HepG2 (cell line): ENCODE measurements around the gene RASA3. TPM values are rescaled to one million over a fixed set of nuclear protein-coding genes. Genes with fewer than 3 reads are reported as not detected.

ENCODE experiments used
- ATAC-seq: fragments of 200-7000 bp; cut with Tn5 transposase; 3 replicates; pipeline ENCODE4 v1.9.1; 2020; ENCODE audit warnings: mild to moderate bottlenecking, moderate library complexity
- BruUV-seq: library from RNA; stranded (reverse); fragments of 400-500 nt; replicated peaks from 2 replicates; lab custom pipeline; 2021; lab: Mats Ljungman, UMichigan
- CTCF ChIA-PET: fragments of 300-600 bp; formaldehyde crosslinking; extraction: SDS; loops from one replicate; lab custom pipeline; 2021; ENCODE audit warnings: low total read pairs, inconsistent platforms, low intra/inter-chr PET ratio; lab: Yijun Ruan, JAX
- POLR2A ChIA-PET: fragments of 350-600 bp; sonication (Branson Sonifier 250); formaldehyde crosslinking; loops from one replicate; lab custom pipeline; 2020; ENCODE audit warnings: antibody characterized with exemption, inconsistent platforms; lab: Yijun Ruan, JAX
- DNase-seq: peaks from one replicate; pipeline ENCODE4 v3.0.0-alpha.2; 2015; ENCODE audit warnings: low spot score
- FAIRE-seq: peaks from 3 replicates; lab custom pipeline; 2011; peaks lifted over from hg19 to GRCh38; lab: Jason Lieb, UNC
- H2AFZ ChIP-seq: one replicate; pipeline ENCODE4 v1.6.1; 2011; ENCODE audit warnings: low read length, inconsistent platforms
- H3K27ac ChIP-seq: fragments of 300-600 bp; 3 replicates; pipeline ENCODE4 v1.8.0; 2011; ENCODE audit warnings: mixed run types, mild to moderate bottlenecking, mixed read lengths, low read length, inconsistent platforms; ENCODE audit not compliant: insufficient read depth; ENCODE audit errors: extremely low read length
- H3K27me3 ChIP-seq, 2 experiments: fragments of 200-600 bp in 1 of 2; 2 replicates in 1 of 2; 3 replicates in 1 of 2; pipeline versions ENCODE4 v1.6.0 to v1.8.0; 2011; ENCODE audit warnings: low read length in 2 of 2, mild to moderate bottlenecking in 2 of 2, moderate library complexity in 2 of 2, inconsistent platforms in 1 of 2; ENCODE audit not compliant: insufficient read depth in 2 of 2, control insufficient read depth in 1 of 2
- H3K36me3 ChIP-seq, 2 experiments: fragments of 200-600 bp in 1 of 2; replicated peaks in 1 of 2; 2 replicates in 1 of 2; 3 replicates in 1 of 2; pipeline versions ENCODE4 v1.5.1 to v1.8.0; 2011; ENCODE audit warnings: low read length in 2 of 2, inconsistent platforms in 1 of 2; ENCODE audit not compliant: insufficient read depth in 2 of 2, control insufficient read depth in 1 of 2
- H3K4me1 ChIP-seq: 2 replicates; pipeline ENCODE4 v1.5.1; 2012; ENCODE audit warnings: low read length, inconsistent platforms; ENCODE audit not compliant: insufficient read depth
- H3K4me2 ChIP-seq: 2 replicates; pipeline ENCODE4 v1.6.0; 2011; ENCODE audit warnings: low read depth, low read length, inconsistent platforms
- H3K4me3 ChIP-seq, 3 experiments: fragments of 200-600 bp in 1 of 3; sonication (generic), shearing (Covaris generic) in 1 of 3; replicated peaks in 1 of 3; 2 replicates each; pipeline ENCODE4 v1.5.1; 2011 to 2016; ENCODE audit warnings: low read length in 3 of 3, inconsistent platforms in 2 of 3, low read depth in 2 of 3, mild to moderate bottlenecking in 2 of 3, control low read depth in 1 of 3, mixed read lengths in 1 of 3; ENCODE audit not compliant: insufficient read depth in 1 of 3
- H3K79me2 ChIP-seq: one replicate; pipeline ENCODE4 v1.6.1; 2011; ENCODE audit warnings: low read length, inconsistent platforms; ENCODE audit not compliant: insufficient read depth
- H3K9ac ChIP-seq: 2 replicates; pipeline ENCODE4 v1.6.0; 2011; ENCODE audit warnings: mild to moderate bottlenecking, low read depth, low read length, inconsistent platforms; ENCODE audit not compliant: insufficient read depth
- H3K9me3 ChIP-seq: 2 replicates; pipeline ENCODE4 v1.5.1; 2012; ENCODE audit warnings: mild to moderate bottlenecking, low read length
- H4K20me1 ChIP-seq: 2 replicates; pipeline ENCODE4 v1.6.0; 2011; ENCODE audit warnings: inconsistent platforms, mild to moderate bottlenecking, low read length, moderate library complexity; ENCODE audit not compliant: insufficient read depth
- CHD4 ChIP-seq: fragments of 200-600 bp; sonication (generic); IDR thresholded peaks from 2 replicates; pipeline ENCODE4 v1.7.0; 2017; ENCODE audit warnings: mild to moderate bottlenecking, low read length, borderline replicate concordance
- HINFP ChIP-seq: sonication (generic); formaldehyde crosslinking; IDR thresholded peaks from 2 replicates; pipeline ENCODE4 v1.4.0; 2020; ENCODE audit warnings: low read depth, mild to moderate bottlenecking, missing genetic modification reagents
- NR0B2 ChIP-seq: sonication (generic); formaldehyde crosslinking; IDR thresholded peaks from 2 replicates; pipeline ENCODE4 v1.4.0; 2020; ENCODE audit warnings: mild to moderate bottlenecking, missing genetic modification reagents
- PHF20 ChIP-seq: sonication (generic); formaldehyde crosslinking; IDR thresholded peaks from 2 replicates; pipeline ENCODE4 v1.5.0; 2020; ENCODE audit warnings: mild to moderate bottlenecking, missing genetic modification reagents
- PLRG1 ChIP-seq: fragments of 450-650 bp; conservative IDR thresholded peaks from 2 replicates; pipeline ENCODE4 v1.6.1; 2016
- SIN3B ChIP-seq: fragments of 150-350 bp; IDR thresholded peaks from 2 replicates; pipeline ENCODE4 v1.6.1; 2014; ENCODE audit warnings: low read length
- YEATS2 ChIP-seq: sonication (generic); formaldehyde crosslinking; IDR thresholded peaks from 2 replicates; pipeline ENCODE4 v1.4.0; 2020; ENCODE audit warnings: missing genetic modification reagents, borderline replicate concordance
- ZKSCAN1 ChIP-seq: fragments of 150-350 bp; IDR thresholded peaks from 2 replicates; pipeline ENCODE4 v1.6.1; 2014; ENCODE audit warnings: low read length
- ZNF17 ChIP-seq: sonication (generic); formaldehyde crosslinking; IDR thresholded peaks from 2 replicates; pipeline ENCODE4 v1.5.0; 2020; ENCODE audit warnings: mild to moderate bottlenecking, missing genetic modification reagents
- WGBS: methylation state at CpG from one replicate; pipeline ENCODE4 v1.1.6; 2017; ENCODE audit warnings: low lambda C conversion rate; 5-methylcytosine and 5-hydroxymethylcytosine counted together
- in situ Hi-C: cut with HindIII; loops from 2 replicates; pipeline ENCODE4 v1.10.0; 2017; ENCODE audit warnings: low pct_unique_long_range_greater_than_20kb; ENCODE audit not compliant: extremely low pct_ligation_motif_present
- intact Hi-C: fragments of 100-400 bp; cut with micrococcal nuclease; formaldehyde crosslinking; loops from one replicate; pipeline ENCODE4 v1.10.0; 2022; ENCODE audit not compliant: unreplicated experiment
- polyA plus RNA-seq, 8 experiments: library from polyadenylated mRNA; depleted of rRNA in 3 of 8; stranded (reverse) in 7 of 8; unstranded in 1 of 8; fragments of >200 nt; fragmentation: Illumina TruSeq in 4 of 8; extraction: Trizol in 4 of 8; gene quantifications; 2 replicates each; pipeline versions ENCODE4 v1.2.1 to v1.2.3, GENCODE V29; 2011 to 2016; ENCODE audit warnings: low read depth in 4 of 8, missing spikeins in 1 of 8, mixed read lengths in 1 of 8; ENCODE audit not compliant: insufficient read depth in 1 of 8
- total RNA-seq, 5 experiments: library from RNA; depleted of rRNA; stranded (reverse); fragments of >200 nt; fragmentation: Illumina TruSeq; extraction: Trizol; gene quantifications; 2 replicates each; pipeline ENCODE4 v1.2.3, GENCODE V29; 2016; ENCODE audit warnings: low read depth in 1 of 5
- TF ChIP-seq, protein P1 (sequence below): IDR thresholded peaks from 2 replicates; pipeline ENCODE4 v1.6.1; 2016; ENCODE audit warnings: low read depth

The RASA3 gene
- total and polyA plus RNA-seq, 2 of the 13 experiments (the other 11 are each of a cell fraction or from before 2014, with no cell fraction given), result 0.05 TPM; not detected in 1

- no peak for TF ChIP-seq HINFP
- TF ChIP-seq, protein P1, sequence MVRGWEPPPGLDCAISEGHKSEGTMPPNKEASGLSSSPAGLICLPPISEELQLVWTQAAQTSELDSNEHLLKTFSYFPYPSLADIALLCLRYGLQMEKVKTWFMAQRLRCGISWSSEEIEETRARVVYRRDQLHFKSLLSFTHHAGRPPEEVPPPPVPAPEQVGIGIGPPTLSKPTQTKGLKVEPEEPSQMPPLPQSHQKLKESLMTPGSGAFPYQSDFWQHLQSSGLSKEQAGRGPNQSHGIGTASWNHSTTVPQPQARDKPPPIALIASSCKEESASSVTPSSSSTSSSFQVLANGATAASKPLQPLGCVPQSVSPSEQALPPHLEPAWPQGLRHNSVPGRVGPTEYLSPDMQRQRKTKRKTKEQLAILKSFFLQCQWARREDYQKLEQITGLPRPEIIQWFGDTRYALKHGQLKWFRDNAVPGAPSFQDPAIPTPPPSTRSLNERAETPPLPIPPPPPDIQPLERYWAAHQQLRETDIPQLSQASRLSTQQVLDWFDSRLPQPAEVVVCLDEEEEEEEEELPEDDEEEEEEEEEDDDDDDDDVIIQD (CRISPR knock-in tag), result no peak
These were observed 100.2 kb downstream of the RASA3 start (continued) for GRCh38 chr13:114032126-114032799.

DNA sequence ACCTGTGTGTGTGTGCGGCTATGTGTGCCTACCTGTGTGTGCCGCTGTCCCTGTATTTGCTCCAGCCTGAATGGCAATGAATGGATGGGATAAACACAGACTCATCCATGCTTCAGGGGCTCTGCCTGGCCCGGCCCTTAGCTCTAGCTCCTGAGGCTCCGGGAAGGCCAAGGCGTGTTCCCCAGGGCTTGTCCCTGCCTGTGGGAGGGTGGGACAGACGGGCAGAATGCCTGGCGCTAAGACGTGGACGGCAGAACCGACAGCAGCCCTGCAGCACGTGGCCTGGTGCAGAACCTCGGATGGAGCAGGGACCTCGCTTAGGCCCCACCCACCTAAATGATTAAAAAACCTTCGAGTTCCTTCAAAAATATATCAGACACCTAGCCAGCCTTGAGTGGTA, 100.8 kb downstream of the RASA3 start:
- Histone ChIP-seq H3K27me3 (peaks cover 7 to 38% of the 10 kb centered on the region in 2 experiments; a peak in 4 of 5 replicates), H4K20me1 (no peaks in the 10 kb centered on the region), H3K4me2 (no peak overlapping the region), H3K79me2 (no peaks in the 10 kb centered on the region), H3K4me1 (no peaks in the 10 kb centered on the region), H3K36me3 (no peaks in the 10 kb centered on the region), H3K9me3 (no peaks in the 10 kb centered on the region), H3K27ac (no peak overlapping the region), H3K9ac (no peak overlapping the region), H3K4me3 (no peak overlapping the region), H2AFZ (no peak overlapping the region)
- WGBS, result 42% methylated on average over 6 of the region's 14 CpGs
- no peak for FAIRE-seq
- ChIA-PET CTCF (no interaction called here), POLR2A (no interaction called here)
- no peak for DNase-seq
- ATAC-seq, result no peak
- TF ChIP-seq CHD4 (no peak), ZKSCAN1 (no peak), NR0B2 (CRISPR knock-in tag) (no peak), YEATS2 (no peak), PHF20 (CRISPR knock-in tag) (no peak), ZNF17 (CRISPR knock-in tag) (no peak), SIN3B (no peak), PLRG1 (no peak)
- no TSS peak for BruUV-seq
- intact Hi-C loops (no loop called here), in situ Hi-C loops (no loop called here)
